PC-3 (cell line): Measurements from ENCODE around the gene PTCHD4. TPM values are rescaled to one million over a fixed set of nuclear protein-coding genes. Genes with fewer than 3 reads are reported as not detected.

Experiments used
- ATAC-seq: fragments of 200-7000 bp; cut with Tn5 transposase; 2 replicates; pipeline ENCODE4 v1.9.1; 2020; ENCODE audit warnings: mild to moderate bottlenecking, moderate library complexity
- BruUV-seq: library from RNA; stranded (reverse); fragments of 400-500 nt; replicated peaks from 2 replicates; lab custom pipeline; 2021; lab: Mats Ljungman, UMichigan
- CTCF ChIA-PET: fragments of 300-600 bp; sonication (Branson Sonifier 250); formaldehyde crosslinking; loops from one replicate; lab custom pipeline; 2022; ENCODE audit warnings: antibody characterized with exemption; lab: Charles Lee
- POLR2A ChIA-PET: fragments of 300-600 bp; sonication (Branson Sonifier 250); formaldehyde crosslinking; loops from one replicate; lab custom pipeline; 2022; ENCODE audit warnings: antibody characterized with exemption; ENCODE audit not compliant: unreplicated experiment; lab: Charles Lee
- DNase-seq: peaks from one replicate; pipeline ENCODE4 v3.0.0-alpha.2; 2015
- H2AFZ ChIP-seq: fragments of 300-600 bp; sonication (generic); 2 replicates; pipeline ENCODE4 v1.6.0; 2016; ENCODE audit warnings: antibody characterized with exemption, low read length
- H3F3A ChIP-seq: fragments of 300-600 bp; sonication (generic); one replicate; pipeline ENCODE4 v1.6.0; 2017; ENCODE audit warnings: antibody characterized with exemption, low read length, control low read depth, mild to moderate bottlenecking; ENCODE audit not compliant: unreplicated experiment
- H3K27ac ChIP-seq: fragments of 300-600 bp; sonication (generic); 2 replicates; pipeline ENCODE4 v1.5.1; 2016; ENCODE audit warnings: mild to moderate bottlenecking, low read length
- H3K27me3 ChIP-seq: fragments of 300-600 bp; sonication (generic); 2 replicates; pipeline ENCODE4 v1.6.1; 2016; ENCODE audit warnings: low read length, mixed read lengths
- H3K36me3 ChIP-seq: fragments of 300-600 bp; sonication (generic); 2 replicates; pipeline ENCODE4 v1.6.1; 2016; ENCODE audit warnings: low read depth, mixed run types, low read length, mixed read lengths
- H3K4me1 ChIP-seq: fragments of 300-600 bp; sonication (generic); 2 replicates; pipeline ENCODE4 v1.5.1; 2016; ENCODE audit warnings: low read length; ENCODE audit not compliant: insufficient read depth
- H3K4me2 ChIP-seq: fragments of 300-600 bp; sonication (generic); 2 replicates; pipeline ENCODE4 v1.6.0; 2016; ENCODE audit warnings: low read length
- H3K4me3 ChIP-seq: fragments of 300-600 bp; sonication (generic); 2 replicates; pipeline ENCODE4 v1.5.1; 2016; ENCODE audit warnings: mild to moderate bottlenecking, low read length, mixed read lengths
- H3K79me2 ChIP-seq: fragments of 300-600 bp; sonication (generic); 2 replicates; pipeline ENCODE4 v1.6.1; 2017; ENCODE audit warnings: low read length, mixed read lengths
- H3K9ac ChIP-seq: fragments of 300-600 bp; sonication (generic); 2 replicates; pipeline ENCODE4 v1.6.0; 2016; ENCODE audit warnings: mild to moderate bottlenecking, low read length
- H3K9me2 ChIP-seq: fragments of 300-600 bp; sonication (generic); replicated peaks from 2 replicates; pipeline ENCODE4 v1.6.1; 2016; ENCODE audit warnings: mixed run types, low read length, mixed read lengths
- H3K9me3 ChIP-seq: fragments of 300-600 bp; sonication (generic); 2 replicates; pipeline ENCODE4 v1.6.1; 2016; ENCODE audit warnings: low read length, mixed read lengths
- H4K20me1 ChIP-seq: fragments of 300-600 bp; sonication (generic); 2 replicates; pipeline ENCODE4 v1.6.1; 2016; ENCODE audit warnings: low read length, mixed read lengths
- CTCF ChIP-seq: fragments of 300-600 bp; sonication (generic); conservative IDR thresholded peaks from 2 replicates; pipeline ENCODE4 v1.5.1; 2017; ENCODE audit warnings: antibody characterized with exemption, low read depth, mild to moderate bottlenecking, low read length
- EZH2 ChIP-seq: fragments of 300-600 bp; sonication (generic); IDR thresholded peaks from one replicate; pipeline ENCODE4 v1.6.1; 2017; ENCODE audit warnings: antibody characterized with exemption, mild to moderate bottlenecking, low read length; ENCODE audit not compliant: unreplicated experiment
- EZH2phosphoT487 ChIP-seq: fragments of 300-600 bp; sonication (generic); IDR thresholded peaks from 2 replicates; pipeline ENCODE4 v1.6.1; 2018; ENCODE audit warnings: mild to moderate bottlenecking, antibody characterized with exemption, low read length, borderline replicate concordance
- intact Hi-C: fragments of 100-400 bp; cut with micrococcal nuclease; formaldehyde crosslinking; loops from 2 replicates; pipeline ENCODE4 v1.9.0; 2023
- total RNA-seq: library from RNA; depleted of rRNA; stranded (reverse); fragments of >200 nt; gene quantifications from 2 replicates; pipeline ENCODE4 v1.2.3, GENCODE V29; 2014

The PTCHD4 gene
- total RNA-seq, 1 experiment from 2014 or later, result not detected

GRCh38 chr6:48084201-48084600 is 26.8 kb downstream of the PTCHD4 start:
- Histone ChIP-seq H3K9me3 (no peaks in the 10 kb centered on the region), H3K79me2 (no peaks in the 10 kb centered on the region), H3K36me3 (no peaks in the 10 kb centered on the region), H3K4me1 (peaks cover 19% of the 10 kb centered on the region), H3K4me3 (no peak overlapping the region), H3F3A (peaks cover 15% of the 10 kb centered on the region), H4K20me1 (no peaks in the 10 kb centered on the region), H3K9me2 (no peaks in the 10 kb centered on the region), H3K27me3 (no peaks in the 10 kb centered on the region), H3K9ac (no peak overlapping the region), H2AFZ (no peak overlapping the region), H3K4me2 (no peak overlapping the region), H3K27ac (no peak overlapping the region)
- intact Hi-C loops, result loop anchor here (10.0 kb wide), 2 partner anchors 541 to 1221 kb away; no protein-coding TSS in a partner anchor
- BruUV-seq, result no TSS peak
- CTCF ChIA-PET, result no interaction called here
- DNase-seq (no peak), ATAC-seq (no peak)
- no peak for TF ChIP-seq EZH2
- no peak for TF ChIP-seq CTCF
- TF ChIP-seq EZH2phosphoT487, result no peak
- POLR2A ChIA-PET, result no interaction called here

GRCh38 chr6:48080227-48081009 is 30.6 kb downstream of the PTCHD4 start:
- intact Hi-C loops, result loop anchor here (1.0 to 10.0 kb wide), 3 partner anchors 544 to 1224 kb away; no protein-coding TSS in a partner anchor
- BruUV-seq, result no TSS peak

More at GRCh38 chr6:48080227-48081009, 30.6 kb downstream of the PTCHD4 start:
- H3K4me1 ChIP-seq, result peaks cover 41% of the 10 kb centered on the region
- H3K79me2 ChIP-seq, result no peaks in the 10 kb centered on the region
- ATAC-seq, result peak; percentile 78
- no peaks in the 10 kb centered on the region for H3K27me3 ChIP-seq
- ChIA-PET CTCF (interaction anchor here (0.7 kb wide), 1 partner anchor 1330 kb away, joined by 4 read pairs; no protein-coding TSS in a partner anchor), POLR2A (no interaction called here)
- TF ChIP-seq EZH2 (no peak), CTCF (no peak), EZH2phosphoT487 (no peak)
- no peaks in the 10 kb centered on the region for H3K36me3 ChIP-seq
- no peak overlapping the region for H3K4me3 ChIP-seq
- peak overlapping the region; percentile 27 for H3K4me2 ChIP-seq
- no peak overlapping the region for H2AFZ ChIP-seq
- peak; percentile 93 for DNase-seq
- H3F3A ChIP-seq, result peaks cover 15% of the 10 kb centered on the region
- no peak overlapping the region for H3K9ac ChIP-seq
- no peaks in the 10 kb centered on the region for H4K20me1 ChIP-seq
- H3K9me2 ChIP-seq, result no peaks in the 10 kb centered on the region
- H3K9me3 ChIP-seq, result 0 out of 2 replicates have a peak, but pooled peaks cover 8% of the 10 kb centered on the region
- H3K27ac ChIP-seq, result peak overlapping the region; percentile 52
